Activated naive CD8-positive, alpha-beta T cell (primary cell): Measurements from ENCODE around the gene TAF15.

Experiments used
- H3K27ac Mint-ChIP-seq: one replicate; pipeline ENCODE4 v1.8.0; 2021; ENCODE audit warnings: mixed read lengths
- H3K27me3 Mint-ChIP-seq: one replicate; pipeline ENCODE4 v1.8.0; 2021; ENCODE audit warnings: mixed read lengths
- H3K36me3 Mint-ChIP-seq: one replicate; pipeline ENCODE4 v1.8.0; 2021; ENCODE audit warnings: mixed read lengths
- H3K4me1 Mint-ChIP-seq: one replicate; pipeline ENCODE4 v1.8.0; 2021; ENCODE audit warnings: low read depth, mixed read lengths
- H3K4me3 Mint-ChIP-seq: one replicate; pipeline ENCODE4 v1.8.0; 2021; ENCODE audit warnings: mild to moderate bottlenecking, mixed read lengths
- H3K9me3 Mint-ChIP-seq: one replicate; pipeline ENCODE4 v1.8.0; 2021; ENCODE audit warnings: low read depth, mixed read lengths

TAF15 gene

GRCh38 chr17:35889818-35890773 is 80.8 kb downstream of the TAF15 start:
- peak overlapping the region; percentile 16 for H3K27ac Mint-ChIP-seq
- no peaks in the 10 kb centered on the region for H3K36me3 Mint-ChIP-seq
- H3K4me1 Mint-ChIP-seq: peaks cover 45% of the 10 kb centered on the region
- no peaks in the 10 kb centered on the region for H3K9me3 Mint-ChIP-seq
- no peaks in the 10 kb centered on the region for H3K27me3 Mint-ChIP-seq
- peak overlapping the region; percentile 49 for H3K4me3 Mint-ChIP-seq

GRCh38 chr17:35890774-35891155 is 81.5 kb downstream of the TAF15 start:
- no peaks in the 10 kb centered on the region for H3K36me3 Mint-ChIP-seq

GRCh38 chr17:35891269-35891668 is 82.0 kb downstream of the TAF15 start:
- peaks cover 53% of the 10 kb centered on the region for H3K4me1 Mint-ChIP-seq
- no peak overlapping the region for H3K4me3 Mint-ChIP-seq
- no peaks in the 10 kb centered on the region for H3K27me3 Mint-ChIP-seq
- H3K27ac Mint-ChIP-seq: no peak overlapping the region
- H3K36me3 Mint-ChIP-seq: no peaks in the 10 kb centered on the region
- no peaks in the 10 kb centered on the region for H3K9me3 Mint-ChIP-seq

More at GRCh38 chr17:35890774-35891155, 81.5 kb downstream of the TAF15 start:
- H3K4me1 Mint-ChIP-seq: peaks cover 48% of the 10 kb centered on the region
- no peak overlapping the region for H3K4me3 Mint-ChIP-seq
- H3K27me3 Mint-ChIP-seq: no peaks in the 10 kb centered on the region
- H3K27ac Mint-ChIP-seq: no peak overlapping the region
- H3K9me3 Mint-ChIP-seq: no peaks in the 10 kb centered on the region

GRCh38 chr17:35892091-35893035 is 83.1 kb downstream of the TAF15 start:
- Mint-ChIP-seq H3K4me3 (peak overlapping the region; percentile 15), H3K27ac (peak overlapping the region; percentile 90)

GRCh38 chr17:35893751-35894150 is 84.5 kb downstream of the TAF15 start:
- no peaks in the 10 kb centered on the region for H3K36me3 Mint-ChIP-seq
- no peaks in the 10 kb centered on the region for H3K27me3 Mint-ChIP-seq
- H3K27ac Mint-ChIP-seq: no peak overlapping the region
- peaks cover 66% of the 10 kb centered on the region for H3K4me1 Mint-ChIP-seq
- H3K4me3 Mint-ChIP-seq: no peak overlapping the region
- no peaks in the 10 kb centered on the region for H3K9me3 Mint-ChIP-seq

More at GRCh38 chr17:35892091-35893035, 83.1 kb downstream of the TAF15 start:
- Mint-ChIP-seq H3K9me3 (no peaks in the 10 kb centered on the region), H3K36me3 (no peaks in the 10 kb centered on the region), H3K4me1 (peaks cover 55% of the 10 kb centered on the region), H3K27me3 (no peaks in the 10 kb centered on the region)

GRCh38 chr17:35894206-35894605 is 84.9 kb downstream of the TAF15 start:
- peaks cover 66% of the 10 kb centered on the region for H3K4me1 Mint-ChIP-seq
- no peak overlapping the region for H3K27ac Mint-ChIP-seq
- H3K27me3 Mint-ChIP-seq: no peaks in the 10 kb centered on the region
- H3K9me3 Mint-ChIP-seq: no peaks in the 10 kb centered on the region
- H3K36me3 Mint-ChIP-seq: no peaks in the 10 kb centered on the region
- H3K4me3 Mint-ChIP-seq: no peak overlapping the region

GRCh38 chr17:35895636-35896587 is 86.6 kb downstream of the TAF15 start:
- Mint-ChIP-seq H3K9me3 (no peaks in the 10 kb centered on the region), H3K36me3 (no peaks in the 10 kb centered on the region), H3K4me1 (peaks cover 67% of the 10 kb centered on the region), H3K27ac (peak overlapping the region; percentile 86), H3K4me3 (no peak overlapping the region), H3K27me3 (no peaks in the 10 kb centered on the region)
